Loucy (cell line): ENCODE results near the gene SLC6A13.

Source experiments
- H2AFZ ChIP-seq: fragments of 200-600 bp; sonication (generic); 2 replicates; pipeline ENCODE4 v1.6.0; 2016; ENCODE audit warnings: antibody characterized with exemption, mild to moderate bottlenecking, low read length, moderate library complexity
- H3F3A ChIP-seq: fragments of 200-600 bp; 2 replicates; pipeline ENCODE4 v1.6.0; 2016; ENCODE audit warnings: antibody characterized with exemption, low read depth, mild to moderate bottlenecking
- H3K27me3 ChIP-seq: fragments of 200-600 bp; sonication (generic); 2 replicates; pipeline ENCODE4 v1.6.1; 2014; ENCODE audit warnings: low read length, mild to moderate bottlenecking; ENCODE audit not compliant: insufficient read depth, poor library complexity, severe bottlenecking
- H3K36me3 ChIP-seq: fragments of 200-600 bp; sonication (generic); 2 replicates; pipeline ENCODE4 v1.6.1; 2016; ENCODE audit warnings: low read length; ENCODE audit not compliant: insufficient read depth
- H3K4me1 ChIP-seq: fragments of 200-600 bp; sonication (generic); 2 replicates; pipeline ENCODE4 v1.5.1; 2014; ENCODE audit warnings: low read length, mild to moderate bottlenecking; ENCODE audit not compliant: insufficient read depth, poor library complexity, severe bottlenecking
- H3K4me2 ChIP-seq: fragments of 200-600 bp; sonication (generic); 2 replicates; pipeline ENCODE4 v1.6.0; 2014; ENCODE audit warnings: antibody characterized with exemption, low read length, low read depth, mild to moderate bottlenecking; ENCODE audit not compliant: poor library complexity, severe bottlenecking
- H3K4me3 ChIP-seq: fragments of 200-600 bp; sonication (generic); 2 replicates; pipeline ENCODE4 v1.5.1; 2014; ENCODE audit warnings: low read length, mild to moderate bottlenecking, mixed read lengths; ENCODE audit not compliant: poor library complexity, severe bottlenecking
- H3K79me2 ChIP-seq: fragments of 200-600 bp; sonication (generic); 2 replicates; pipeline ENCODE4 v1.6.1; 2014; ENCODE audit warnings: low read length; ENCODE audit not compliant: insufficient read depth
- H3K9ac ChIP-seq: fragments of 200-600 bp; sonication (generic); 2 replicates; pipeline ENCODE4 v1.6.0; 2014; ENCODE audit warnings: mild to moderate bottlenecking, low read depth, low read length, moderate library complexity; ENCODE audit not compliant: poor library complexity, severe bottlenecking
- H3K9me2 ChIP-seq: fragments of 200-600 bp; sonication (generic); replicated peaks from 2 replicates; pipeline ENCODE4 v1.6.1; 2016; ENCODE audit warnings: low read depth, low read length, mixed read lengths
- H3K9me3 ChIP-seq: fragments of 200-600 bp; sonication (generic); 2 replicates; pipeline ENCODE4 v1.6.1; 2014; ENCODE audit warnings: mild to moderate bottlenecking, antibody characterized with exemption, low read length, low read depth; ENCODE audit not compliant: insufficient read depth
- H4K20me1 ChIP-seq: fragments of 200-600 bp; sonication (generic); 2 replicates; pipeline ENCODE4 v1.6.0; 2014; ENCODE audit warnings: antibody characterized with exemption, low read length, mild to moderate bottlenecking; ENCODE audit not compliant: insufficient read depth, poor library complexity, severe bottlenecking
- EZH2phosphoT487 ChIP-seq: fragments of 200-600 bp; IDR thresholded peaks from 2 replicates; pipeline ENCODE4 v1.6.1; 2018; ENCODE audit warnings: antibody characterized with exemption, mild to moderate bottlenecking, moderate library complexity, borderline replicate concordance
- TF ChIP-seq, protein P1 (sequence below): fragments of 200-600 bp; sonication (generic); conservative IDR thresholded peaks from 2 replicates; pipeline ENCODE4 v1.5.1; 2014; ENCODE audit warnings: mild to moderate bottlenecking, antibody characterized with exemption, low read length

Gene SLC6A13

DNA sequence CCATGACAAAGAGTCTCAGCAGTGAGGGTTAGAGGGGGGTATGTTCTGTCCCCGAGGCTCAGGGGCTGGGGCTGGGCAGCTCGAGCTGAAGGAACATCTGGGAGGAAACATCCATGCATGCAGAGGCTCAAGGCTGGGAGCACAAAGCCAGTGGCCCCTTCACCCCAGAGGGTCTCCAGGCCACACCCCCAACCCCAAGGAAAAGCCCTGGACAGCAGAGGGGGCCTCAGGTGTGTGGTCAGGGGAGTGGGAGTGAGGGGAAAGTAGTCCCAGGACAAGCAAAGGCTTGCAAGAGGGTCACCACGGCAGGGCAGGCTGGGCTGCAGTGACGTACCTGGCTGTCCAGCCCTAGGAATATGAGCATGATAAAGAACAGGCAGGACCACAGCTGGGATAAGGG lies 66.2 kb downstream of the SLC6A13 start:
- H3K9ac ChIP-seq: no peak overlapping the region
- no peaks in the 10 kb centered on the region for H4K20me1 ChIP-seq
- no peaks in the 10 kb centered on the region for H3K9me3 ChIP-seq
- no peaks in the 10 kb centered on the region for H3K4me1 ChIP-seq
- no peaks in the 10 kb centered on the region for H3K27me3 ChIP-seq
- H3K4me3 ChIP-seq: no peak overlapping the region
- H3K9me2 ChIP-seq: no peaks in the 10 kb centered on the region
- H3F3A ChIP-seq: no peaks in the 10 kb centered on the region
- no peak overlapping the region for H3K4me2 ChIP-seq
- H3K36me3 ChIP-seq: no peaks in the 10 kb centered on the region
- no peak for TF ChIP-seq EZH2phosphoT487
- TF ChIP-seq, protein P1, sequence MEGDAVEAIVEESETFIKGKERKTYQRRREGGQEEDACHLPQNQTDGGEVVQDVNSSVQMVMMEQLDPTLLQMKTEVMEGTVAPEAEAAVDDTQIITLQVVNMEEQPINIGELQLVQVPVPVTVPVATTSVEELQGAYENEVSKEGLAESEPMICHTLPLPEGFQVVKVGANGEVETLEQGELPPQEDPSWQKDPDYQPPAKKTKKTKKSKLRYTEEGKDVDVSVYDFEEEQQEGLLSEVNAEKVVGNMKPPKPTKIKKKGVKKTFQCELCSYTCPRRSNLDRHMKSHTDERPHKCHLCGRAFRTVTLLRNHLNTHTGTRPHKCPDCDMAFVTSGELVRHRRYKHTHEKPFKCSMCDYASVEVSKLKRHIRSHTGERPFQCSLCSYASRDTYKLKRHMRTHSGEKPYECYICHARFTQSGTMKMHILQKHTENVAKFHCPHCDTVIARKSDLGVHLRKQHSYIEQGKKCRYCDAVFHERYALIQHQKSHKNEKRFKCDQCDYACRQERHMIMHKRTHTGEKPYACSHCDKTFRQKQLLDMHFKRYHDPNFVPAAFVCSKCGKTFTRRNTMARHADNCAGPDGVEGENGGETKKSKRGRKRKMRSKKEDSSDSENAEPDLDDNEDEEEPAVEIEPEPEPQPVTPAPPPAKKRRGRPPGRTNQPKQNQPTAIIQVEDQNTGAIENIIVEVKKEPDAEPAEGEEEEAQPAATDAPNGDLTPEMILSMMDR: no peak
- H2AFZ ChIP-seq: no peak overlapping the region
- H3K79me2 ChIP-seq: no peaks in the 10 kb centered on the region

DNA sequence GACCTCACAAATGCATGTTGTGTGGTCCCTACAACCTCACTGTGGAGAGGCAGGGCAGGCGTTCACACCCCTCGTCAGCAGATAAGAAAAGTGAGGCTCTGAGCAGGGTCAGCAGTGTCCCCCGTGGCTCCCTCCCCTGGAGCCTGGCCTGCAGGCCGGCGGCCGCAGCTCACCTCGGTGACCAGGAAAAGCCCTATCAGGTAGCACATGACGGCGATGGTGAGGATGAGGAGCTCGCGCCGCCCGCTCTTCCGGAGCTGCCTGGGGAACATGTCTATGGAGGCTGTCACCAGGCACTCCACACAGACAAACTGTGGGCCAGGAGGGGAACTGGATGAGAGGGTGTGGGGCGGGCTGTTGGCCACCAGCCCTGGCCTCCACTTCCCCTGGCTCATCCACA lies 66.7 kb downstream of the SLC6A13 start:
- Histone ChIP-seq H2AFZ (no peak overlapping the region), H3F3A (no peaks in the 10 kb centered on the region), H3K9me2 (no peaks in the 10 kb centered on the region), H3K4me3 (no peak overlapping the region), H3K4me1 (no peaks in the 10 kb centered on the region), H3K9me3 (no peaks in the 10 kb centered on the region), H3K27me3 (no peaks in the 10 kb centered on the region), H3K4me2 (no peak overlapping the region), H3K36me3 (no peaks in the 10 kb centered on the region), H3K79me2 (no peaks in the 10 kb centered on the region), H3K9ac (no peak overlapping the region), H4K20me1 (no peaks in the 10 kb centered on the region)
- TF ChIP-seq EZH2phosphoT487: no peak
- TF ChIP-seq, protein P1: no peak

DNA sequence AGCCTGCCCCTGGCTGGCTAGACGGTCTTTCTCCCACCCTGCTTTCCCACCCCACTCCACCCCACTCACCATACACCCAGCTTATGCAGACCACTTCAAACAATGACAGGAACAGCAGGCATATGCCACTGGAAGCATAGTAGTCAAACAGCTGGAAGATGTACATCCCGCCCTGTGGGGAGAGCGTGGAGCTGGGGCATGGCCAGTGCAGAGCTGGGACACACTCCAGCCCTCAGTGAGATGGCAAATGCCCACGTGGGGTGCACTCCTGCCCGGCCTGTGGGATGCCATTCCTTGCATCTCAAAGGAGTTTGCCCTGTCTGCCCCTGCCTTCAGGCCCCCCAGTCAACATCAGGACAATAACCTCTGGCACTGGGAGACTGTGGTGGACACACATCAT lies 67.5 kb downstream of the SLC6A13 start:
- Histone ChIP-seq H3K4me1 (no peaks in the 10 kb centered on the region), H4K20me1 (no peaks in the 10 kb centered on the region), H3K9me2 (no peaks in the 10 kb centered on the region), H3K9ac (no peak overlapping the region), H3K4me2 (no peak overlapping the region), H3K36me3 (no peaks in the 10 kb centered on the region), H3K27me3 (no peaks in the 10 kb centered on the region), H3K9me3 (no peaks in the 10 kb centered on the region), H3F3A (no peaks in the 10 kb centered on the region), H3K79me2 (no peaks in the 10 kb centered on the region), H3K4me3 (no peak overlapping the region), H2AFZ (no peak overlapping the region)
- TF ChIP-seq EZH2phosphoT487: no peak
- TF ChIP-seq, protein P1: no peak
